T-helper 1 cell treated with Interleukin-12 subunit alpha and Interleukin-12 subunit beta and Interleukin-4 antibody, amounts not matched to agents 30 ng/mL and 1 ng/mL, for 36 hours (primary cell): ENCODE data around the gene FCHSD2. TPM values are rescaled to one million over a fixed set of nuclear protein-coding genes. Genes with fewer than 3 reads are reported as not detected.

Experiments
- intact Hi-C: fragments of 100-400 bp; cut with micrococcal nuclease; formaldehyde crosslinking; loops from one replicate; pipeline ENCODE4 v1.15.1; 2024
- total RNA-seq: library from RNA; stranded (reverse); gene quantifications from 2 replicates; pipeline ENCODE4 v1.2.3, GENCODE V29; 2022

Gene FCHSD2
- 50.8 and 62.6 TPM in 2 replicates for total RNA-seq

- intact Hi-C loops: loop anchor here (1.0 to 10.0 kb wide), 10 partner anchors 217 to 1253 kb away; partner anchors contain the start of genes ARAP1, FAM168A, LRRC51 and NUMA1
Observed at GRCh38 chr11:73142128-73142377, at the start of gene FCHSD2. Gene FCHSD2, minus strand, starts transcription at chr11:73142318. Its CDS starts 441 bp downstream, at chr11:73141877.

GRCh38 chr11:73191151-73191550 is 49.0 kb upstream of the FCHSD2 start:
- intact Hi-C loops: no loop called here

- intact Hi-C loops: no loop called here
Observed at GRCh38 chr11:73190557-73190885, 48.4 kb upstream of the FCHSD2 start.

- intact Hi-C loops: no loop called here
Observed at GRCh38 chr11:73189723-73190556, 47.8 kb upstream of the FCHSD2 start.

- intact Hi-C loops: no loop called here
Observed at GRCh38 chr11:73189315-73189714, 47.2 kb upstream of the FCHSD2 start.

- intact Hi-C loops: no loop called here
Observed at GRCh38 chr11:73188301-73188700, 46.2 kb upstream of the FCHSD2 start.

GRCh38 chr11:73187854-73188253 is 45.7 kb upstream of the FCHSD2 start:
- intact Hi-C loops: no loop called here

GRCh38 chr11:73186886-73187285 is 44.8 kb upstream of the FCHSD2 start:
- intact Hi-C loops: no loop called here

- intact Hi-C loops: no loop called here
Observed at GRCh38 chr11:73186294-73186850, 44.3 kb upstream of the FCHSD2 start.

GRCh38 chr11:73185680-73186293 is 43.7 kb upstream of the FCHSD2 start:
- intact Hi-C loops: loop anchor here (1.0 kb wide), 2 partner anchors 57 to 104 kb away; no protein-coding TSS in a partner anchor

- intact Hi-C loops: loop anchor here (1.0 kb wide), 2 partner anchors 57 to 104 kb away; no protein-coding TSS in a partner anchor
Observed at GRCh38 chr11:73184953-73185671, 43.0 kb upstream of the FCHSD2 start.

GRCh38 chr11:73182824-73183321 is 40.8 kb upstream of the FCHSD2 start:
- intact Hi-C loops: no loop called here

- intact Hi-C loops: loop anchor here (1.0 to 5.0 kb wide), 9 partner anchors 24 to 696 kb away; no protein-coding TSS in a partner anchor
Observed at GRCh38 chr11:73178681-73179080, 36.6 kb upstream of the FCHSD2 start.

GRCh38 chr11:73177778-73178539 is 35.8 kb upstream of the FCHSD2 start:
- intact Hi-C loops: loop anchor here (1.0 to 5.0 kb wide), 9 partner anchors 24 to 696 kb away; no protein-coding TSS in a partner anchor

- intact Hi-C loops: loop anchor here (5.0 kb wide), 1 partner anchor 695 kb away; no protein-coding TSS in a partner anchor
Observed at GRCh38 chr11:73177380-73177777, 35.3 kb upstream of the FCHSD2 start.

- intact Hi-C loops: loop anchor here (5.0 kb wide), 1 partner anchor 695 kb away; no protein-coding TSS in a partner anchor
Observed at GRCh38 chr11:73176874-73177155, 34.7 kb upstream of the FCHSD2 start.

- intact Hi-C loops: loop anchor here (5.0 kb wide), 1 partner anchor 694 kb away; no protein-coding TSS in a partner anchor
Observed at GRCh38 chr11:73176145-73176873, 34.2 kb upstream of the FCHSD2 start.

GRCh38 chr11:73175551-73176144 is 33.5 kb upstream of the FCHSD2 start:
- intact Hi-C loops: loop anchor here (5.0 kb wide), 1 partner anchor 693 kb away; no protein-coding TSS in a partner anchor

- intact Hi-C loops: no loop called here
Observed at GRCh38 chr11:73174495-73174791, 32.3 kb upstream of the FCHSD2 start.
